ENCODE measurements around the gene REPS1. TPM values are rescaled to one million over a fixed set of nuclear protein-coding genes. Genes with fewer than 3 reads are reported as not detected.

REPS1 gene
- total RNA-seq, 1 experiment from 2014 or later: 27.4 TPM

- H3K4me1 ChIP-seq (ENCODE audit: insufficient read depth, low read length): peaks cover 28% of the 10 kb centered on the region
- no peak overlapping the region for H3K27ac ChIP-seq (ENCODE audit: low read length)
- H3K36me3 ChIP-seq (ENCODE audit: low read depth, low read length): peaks cover 9% of the 10 kb centered on the region
- H4K20me1 ChIP-seq (ENCODE audit: low read length): 0 out of 2 replicates have a peak, but pooled peaks cover 6% of the 10 kb centered on the region
- CTCF ChIA-PET: no interaction called here
- DNase-seq (no peak), ATAC-seq (no peak)
- POLR2A ChIA-PET (ENCODE audit: unreplicated experiment): no interaction called here
- H3K9me2 ChIP-seq (replicated peaks; ENCODE audit: low read length): no peaks in the 10 kb centered on the region
- H3K9me3 ChIP-seq (ENCODE audit: low read length): no peaks in the 10 kb centered on the region
- peaks cover 76% of the 10 kb centered on the region for H3K79me2 ChIP-seq (ENCODE audit: low read length)
- no peaks in the 10 kb centered on the region for H3K27me3 ChIP-seq (ENCODE audit: low read length)
- intact Hi-C loops (cut with micrococcal nuclease): no loop called here
- no TSS peak for BruUV-seq (replicated peaks)
- no peak overlapping the region for H2AFZ ChIP-seq (ENCODE audit: low read length)
- H3K4me3 ChIP-seq (ENCODE audit: low read length): no peak overlapping the region
- no peaks in the 10 kb centered on the region for H3F3A ChIP-seq (ENCODE audit: low read length, unreplicated experiment)
- H3K9ac ChIP-seq (ENCODE audit: low read length): no peak overlapping the region
- no peak for TF ChIP-seq EZH2phosphoT487 (IDR thresholded peaks at IDR 0.05; ENCODE audit: borderline replicate concordance, low read length)
- TF ChIP-seq EZH2 (IDR thresholded peaks at IDR 0.05; ENCODE audit: low read length, unreplicated experiment): no peak
- no peak for TF ChIP-seq CTCF (conservative IDR thresholded peaks at IDR 0.05; ENCODE audit: low read depth, low read length)
- H3K4me2 ChIP-seq (ENCODE audit: low read length): no peak overlapping the region
Observed at GRCh38 chr6:138948546-138949179, 39.4 kb downstream of the REPS1 start.

GRCh38 chr6:138948004-138948403 is 40.0 kb downstream of the REPS1 start:
- 0 out of 2 replicates have a peak, but pooled peaks cover 6% of the 10 kb centered on the region for H4K20me1 ChIP-seq (ENCODE audit: low read length)
- DNase-seq (peak; percentile 4), ATAC-seq (no peak)
- no peaks in the 10 kb centered on the region for H3K9me3 ChIP-seq (ENCODE audit: low read length)
- H3K9ac ChIP-seq (ENCODE audit: low read length): no peak overlapping the region
- TF ChIP-seq EZH2 (IDR thresholded peaks at IDR 0.05; ENCODE audit: low read length, unreplicated experiment) (no peak), CTCF (conservative IDR thresholded peaks at IDR 0.05; ENCODE audit: low read depth, low read length) (no peak), EZH2phosphoT487 (IDR thresholded peaks at IDR 0.05; ENCODE audit: borderline replicate concordance, low read length) (no peak)
- no peak overlapping the region for H3K4me2 ChIP-seq (ENCODE audit: low read length)
- peaks cover 69% of the 10 kb centered on the region for H3K79me2 ChIP-seq (ENCODE audit: low read length)
- POLR2A ChIA-PET (ENCODE audit: unreplicated experiment): no interaction called here
- no peaks in the 10 kb centered on the region for H3K27me3 ChIP-seq (ENCODE audit: low read length)
- H2AFZ ChIP-seq (ENCODE audit: low read length): no peak overlapping the region
- CTCF ChIA-PET: no interaction called here
- H3K4me3 ChIP-seq (ENCODE audit: low read length): no peak overlapping the region
- H3K9me2 ChIP-seq (replicated peaks; ENCODE audit: low read length): no peaks in the 10 kb centered on the region
- intact Hi-C loops (cut with micrococcal nuclease): no loop called here
- BruUV-seq (replicated peaks): no TSS peak
- H3F3A ChIP-seq (ENCODE audit: low read length, unreplicated experiment): no peaks in the 10 kb centered on the region
- H3K36me3 ChIP-seq (ENCODE audit: low read depth, low read length): peaks cover 13% of the 10 kb centered on the region
- peaks cover 21% of the 10 kb centered on the region for H3K4me1 ChIP-seq (ENCODE audit: insufficient read depth, low read length)
- H3K27ac ChIP-seq (ENCODE audit: low read length): no peak overlapping the region

GRCh38 chr6:138945354-138945753 is 42.7 kb downstream of the REPS1 start:
- CTCF ChIA-PET: no interaction called here
- intact Hi-C loops (cut with micrococcal nuclease): no loop called here
- BruUV-seq (replicated peaks): no TSS peak
- POLR2A ChIA-PET (ENCODE audit: unreplicated experiment): no interaction called here
- H3K27me3 ChIP-seq (ENCODE audit: low read length): no peaks in the 10 kb centered on the region
- H3K79me2 ChIP-seq (ENCODE audit: low read length): peaks cover 44% of the 10 kb centered on the region
- ATAC-seq (no peak), DNase-seq (peak; percentile 11)
- no peak overlapping the region for H3K4me2 ChIP-seq (ENCODE audit: low read length)
- TF ChIP-seq CTCF (conservative IDR thresholded peaks at IDR 0.05; ENCODE audit: low read depth, low read length): 0 out of 2 replicates have a peak, but pooled peaks have one; percentile 18
- TF ChIP-seq EZH2phosphoT487 (IDR thresholded peaks at IDR 0.05; ENCODE audit: borderline replicate concordance, low read length): no peak
- TF ChIP-seq EZH2 (IDR thresholded peaks at IDR 0.05; ENCODE audit: low read length, unreplicated experiment): no peak
- no peak overlapping the region for H3K4me3 ChIP-seq (ENCODE audit: low read length)
- H3K36me3 ChIP-seq (ENCODE audit: low read depth, low read length): peaks cover 15% of the 10 kb centered on the region
- no peak overlapping the region for H2AFZ ChIP-seq (ENCODE audit: low read length)
- no peaks in the 10 kb centered on the region for H3F3A ChIP-seq (ENCODE audit: low read length, unreplicated experiment)
- 0 out of 2 replicates have a peak, but pooled peaks cover 6% of the 10 kb centered on the region for H4K20me1 ChIP-seq (ENCODE audit: low read length)
- no peaks in the 10 kb centered on the region for H3K9me2 ChIP-seq (replicated peaks; ENCODE audit: low read length)
- H3K9me3 ChIP-seq (ENCODE audit: low read length): no peaks in the 10 kb centered on the region
- peaks cover 21% of the 10 kb centered on the region for H3K4me1 ChIP-seq (ENCODE audit: insufficient read depth, low read length)
- H3K9ac ChIP-seq (ENCODE audit: low read length): no peak overlapping the region
- peak overlapping the region; percentile 65; the same call in 1 of the 2 replicates for H3K27ac ChIP-seq (ENCODE audit: low read length)

All from PC-3 (cell line).